ENCODE measurements around the gene EPHX1. TPM values are rescaled to one million over a fixed set of nuclear protein-coding genes. Genes with fewer than 3 reads are reported as not detected.
A peak's percentile ranks its signal among the peaks of the same experiment; 100 is the strongest.

The EPHX1 gene
- total RNA-seq, 1 donor from 2014 or later: 142 TPM

DNA sequence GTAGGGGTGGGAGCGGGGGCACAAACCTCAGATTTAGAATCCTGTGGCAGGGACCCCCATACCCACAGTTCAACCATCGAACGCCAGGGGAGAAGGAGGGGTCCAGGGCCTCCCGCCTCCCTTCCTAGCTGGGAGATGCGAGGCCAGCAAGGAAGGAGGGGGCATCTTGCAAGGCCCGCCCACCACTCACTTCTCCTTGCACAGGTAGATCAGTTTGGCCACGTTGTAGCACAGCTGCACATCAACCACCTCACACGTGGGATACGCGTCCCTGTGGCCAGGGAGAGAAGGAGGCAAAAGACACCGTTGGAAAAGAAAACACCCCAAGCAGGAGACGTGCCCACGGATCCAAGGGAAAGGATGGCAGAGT, 52.6 kb downstream of the EPHX1 start:
- intact Hi-C loops (cut with DNase I): no loop called here
- H3K4me1 ChIP-seq: peaks cover 26% of the 10 kb centered on the region
- H3K36me3 ChIP-seq: peaks cover 0 to 44% of the 10 kb centered on the region in 2 donors
- no peaks in the 10 kb centered on the region for H3K9me3 ChIP-seq
- peak overlapping the region; percentile 52 for H3K27ac ChIP-seq
- TF ChIP-seq POLR2AphosphoS5 (IDR thresholded peaks at IDR 0.05; ENCODE audit: insufficient read depth in 1 of 2, low read depth in 1 of 2) (no peak), POLR2A (IDR thresholded peaks at IDR 0.05) (no peak)
- H3K4me3 ChIP-seq: no peak overlapping the region
- DNase-seq (ENCODE audit: extremely low spot score in 2 of 2): no peak
- no peaks in the 10 kb centered on the region for H3K27me3 ChIP-seq

DNA sequence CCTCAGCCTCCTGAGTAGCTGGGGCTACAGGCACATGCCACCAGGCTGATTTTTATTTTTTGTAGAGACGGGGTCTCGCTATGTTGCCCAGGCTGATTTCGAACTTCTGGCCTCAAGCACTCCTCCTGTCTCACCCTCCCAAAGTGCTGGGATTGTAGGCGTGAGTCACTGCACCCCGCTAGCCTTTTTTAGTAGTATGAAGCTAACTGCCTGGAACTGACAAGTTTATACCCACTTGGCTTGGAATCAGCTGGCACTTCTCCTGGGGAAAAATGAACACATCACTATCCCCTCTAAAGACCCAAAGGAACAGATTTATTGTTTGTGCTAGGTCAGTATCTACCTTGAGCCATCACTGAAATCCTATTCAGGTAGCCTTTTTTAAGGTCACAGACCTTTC, 53.2 kb downstream of the EPHX1 start:
- no peak for DNase-seq (ENCODE audit: extremely low spot score in 2 of 2)
- peak overlapping the region; percentile 52 for H3K27ac ChIP-seq
- peaks cover 26% of the 10 kb centered on the region for H3K4me1 ChIP-seq
- TF ChIP-seq POLR2A (IDR thresholded peaks at IDR 0.05) (no peak), POLR2AphosphoS5 (IDR thresholded peaks at IDR 0.05; ENCODE audit: insufficient read depth in 1 of 2, low read depth in 1 of 2) (no peak)
- TF ChIP-seq, protein P1, sequence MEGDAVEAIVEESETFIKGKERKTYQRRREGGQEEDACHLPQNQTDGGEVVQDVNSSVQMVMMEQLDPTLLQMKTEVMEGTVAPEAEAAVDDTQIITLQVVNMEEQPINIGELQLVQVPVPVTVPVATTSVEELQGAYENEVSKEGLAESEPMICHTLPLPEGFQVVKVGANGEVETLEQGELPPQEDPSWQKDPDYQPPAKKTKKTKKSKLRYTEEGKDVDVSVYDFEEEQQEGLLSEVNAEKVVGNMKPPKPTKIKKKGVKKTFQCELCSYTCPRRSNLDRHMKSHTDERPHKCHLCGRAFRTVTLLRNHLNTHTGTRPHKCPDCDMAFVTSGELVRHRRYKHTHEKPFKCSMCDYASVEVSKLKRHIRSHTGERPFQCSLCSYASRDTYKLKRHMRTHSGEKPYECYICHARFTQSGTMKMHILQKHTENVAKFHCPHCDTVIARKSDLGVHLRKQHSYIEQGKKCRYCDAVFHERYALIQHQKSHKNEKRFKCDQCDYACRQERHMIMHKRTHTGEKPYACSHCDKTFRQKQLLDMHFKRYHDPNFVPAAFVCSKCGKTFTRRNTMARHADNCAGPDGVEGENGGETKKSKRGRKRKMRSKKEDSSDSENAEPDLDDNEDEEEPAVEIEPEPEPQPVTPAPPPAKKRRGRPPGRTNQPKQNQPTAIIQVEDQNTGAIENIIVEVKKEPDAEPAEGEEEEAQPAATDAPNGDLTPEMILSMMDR (IDR thresholded peaks at IDR 0.05): no peak
- H3K27me3 ChIP-seq: no peaks in the 10 kb centered on the region
- intact Hi-C loops (cut with DNase I): no loop called here
- no peaks in the 10 kb centered on the region for H3K9me3 ChIP-seq
- no peak overlapping the region for H3K4me3 ChIP-seq
- H3K36me3 ChIP-seq: peaks cover 0 to 49% of the 10 kb centered on the region in 2 donors

DNA sequence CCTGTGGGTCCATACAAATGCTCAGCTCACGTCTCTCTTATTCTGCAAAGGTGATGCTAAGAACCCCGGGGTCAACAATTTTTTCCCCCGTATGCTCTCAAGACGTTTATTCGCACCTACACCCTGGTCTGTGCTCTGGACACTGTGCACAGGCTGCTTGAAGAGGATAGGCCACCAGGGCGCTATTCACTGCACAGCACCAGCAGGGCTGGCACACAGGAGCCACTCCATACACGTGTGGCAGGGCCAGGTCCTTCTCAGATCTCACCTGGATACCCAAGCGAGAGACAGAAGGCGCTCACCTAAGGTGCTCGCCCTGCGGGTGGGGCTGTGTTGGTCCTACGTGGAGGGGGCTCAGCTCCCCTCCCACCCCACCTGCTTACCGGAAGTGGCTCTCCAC, 55.6 kb downstream of the EPHX1 start:
- Histone ChIP-seq H3K9me3 (no peaks in the 10 kb centered on the region), H3K27me3 (no peaks in the 10 kb centered on the region), H3K27ac (peak overlapping the region; percentile 19), H3K36me3 (peaks cover 0 to 64% of the 10 kb centered on the region in 2 donors), H3K4me3 (no peak overlapping the region), H3K4me1 (peaks cover 26% of the 10 kb centered on the region)
- no peak for DNase-seq (ENCODE audit: extremely low spot score in 2 of 2)
- TF ChIP-seq POLR2AphosphoS5 (IDR thresholded peaks at IDR 0.05; ENCODE audit: insufficient read depth in 1 of 2, low read depth in 1 of 2) (no peak), POLR2A (IDR thresholded peaks at IDR 0.05) (no peak)
- TF ChIP-seq, protein P1 (IDR thresholded peaks at IDR 0.05): no peak
- intact Hi-C loops (cut with DNase I): no loop called here

DNA sequence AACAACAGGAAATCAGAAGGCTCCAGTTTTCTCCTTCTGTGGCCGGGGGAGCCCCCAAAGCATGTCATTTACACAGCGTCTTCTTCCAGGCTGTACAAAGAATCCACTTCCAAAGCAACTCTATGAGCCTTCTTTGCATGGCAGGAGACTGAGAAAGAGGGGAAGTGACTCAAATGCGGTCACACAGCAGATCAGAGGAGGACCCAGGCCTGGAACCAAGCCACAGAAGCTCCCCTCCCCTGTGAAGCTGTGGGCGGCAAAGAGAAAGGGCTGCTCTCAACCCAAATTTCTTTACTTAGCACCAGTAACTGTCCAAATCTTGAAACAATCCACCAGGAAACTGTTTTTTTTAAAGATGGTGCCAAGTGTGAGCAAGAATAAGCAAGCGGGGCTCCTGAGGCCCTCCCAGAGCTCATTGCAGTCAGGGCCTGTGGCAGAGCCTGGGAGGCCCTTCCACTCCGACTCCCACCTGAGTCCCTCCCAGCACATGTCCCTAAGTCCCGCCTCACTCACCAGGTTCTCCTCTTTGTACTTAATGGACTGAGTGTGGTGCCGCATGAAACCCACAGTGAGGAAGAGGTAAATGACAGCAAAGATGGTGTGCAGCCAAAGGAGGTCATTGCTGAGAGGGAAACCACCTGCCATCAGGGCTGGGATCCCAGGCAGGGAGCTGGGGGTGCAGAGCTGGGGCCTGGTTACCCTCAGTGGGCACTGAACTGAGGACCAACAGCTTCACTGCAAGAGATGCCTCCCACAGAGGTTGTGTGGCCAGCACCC, 56.3 kb downstream of the EPHX1 start:
- intact Hi-C loops (cut with DNase I): no loop called here
- H3K9me3 ChIP-seq: no peaks in the 10 kb centered on the region
- no peak for DNase-seq (ENCODE audit: extremely low spot score in 2 of 2)
- H3K27ac ChIP-seq: peak overlapping the region; percentile 19
- H3K4me3 ChIP-seq: no peak overlapping the region
- H3K27me3 ChIP-seq: no peaks in the 10 kb centered on the region
- TF ChIP-seq POLR2A (IDR thresholded peaks at IDR 0.05): no peak
- TF ChIP-seq, protein P1 (IDR thresholded peaks at IDR 0.05): no peak
- no peak for TF ChIP-seq POLR2AphosphoS5 (IDR thresholded peaks at IDR 0.05; ENCODE audit: insufficient read depth in 1 of 2, low read depth in 1 of 2)
- H3K4me1 ChIP-seq: peaks cover 26% of the 10 kb centered on the region
- peaks cover 0 to 61% of the 10 kb centered on the region in 2 donors for H3K36me3 ChIP-seq

DNA sequence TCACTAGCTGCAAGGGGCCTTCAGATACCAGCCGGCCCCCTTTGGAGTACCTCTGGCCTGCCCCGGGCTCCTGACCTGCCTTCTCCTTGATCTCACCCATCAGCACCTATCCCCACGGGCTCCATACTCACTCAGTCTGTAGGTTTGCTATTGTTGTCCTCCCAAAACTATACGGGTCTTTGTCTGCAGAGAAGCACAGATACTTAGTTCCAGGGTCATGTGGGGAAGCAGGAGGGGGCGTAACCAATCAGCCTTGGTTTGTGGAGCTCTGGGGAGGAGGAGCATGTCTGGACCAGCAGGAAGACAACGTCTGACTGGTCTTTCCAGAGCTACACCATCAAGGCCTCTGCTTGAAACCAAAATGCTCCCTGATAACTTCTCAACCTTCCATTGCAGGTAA, 57.1 kb downstream of the EPHX1 start:
- Histone ChIP-seq H3K4me1 (peaks cover 26% of the 10 kb centered on the region), H3K4me3 (no peak overlapping the region), H3K27ac (no peak overlapping the region), H3K9me3 (no peaks in the 10 kb centered on the region), H3K36me3 (peaks cover 0 to 59% of the 10 kb centered on the region in 2 donors), H3K27me3 (no peaks in the 10 kb centered on the region)
- DNase-seq (ENCODE audit: extremely low spot score in 2 of 2): no peak
- intact Hi-C loops (cut with DNase I): no loop called here
- TF ChIP-seq, protein P1 (IDR thresholded peaks at IDR 0.05): no peak
- TF ChIP-seq POLR2A (IDR thresholded peaks at IDR 0.05) (no peak), POLR2AphosphoS5 (IDR thresholded peaks at IDR 0.05; ENCODE audit: insufficient read depth in 1 of 2, low read depth in 1 of 2) (no peak)

All from vagina (tissue), 2 donors.